AG04449 (cell line): ENCODE results near the gene RIOK3.

Source experiments
- CTCF ChIA-PET: fragments of 350-600 bp; formaldehyde crosslinking; extraction: SDS; loops from one replicate; lab custom pipeline; 2021; ENCODE audit warnings: antibody characterized with exemption; lab: Yijun Ruan, JAX
- POLR2A ChIA-PET: fragments of 400-600, 350-600 bp; formaldehyde crosslinking; extraction: SDS; loops from one replicate; lab custom pipeline; 2020; ENCODE audit warnings: antibody characterized with exemption, inconsistent platforms; lab: Yijun Ruan, JAX
- DNase-seq: peaks from one replicate; pipeline ENCODE4 v3.0.0-alpha.2; 2010; ENCODE audit warnings: low read depth, low spot score
- H3K4me3 ChIP-seq: 2 replicates; pipeline ENCODE4 v1.5.1; 2011; ENCODE audit warnings: low read depth, mild to moderate bottlenecking, control low read depth, low read length
- CTCF ChIP-seq: IDR thresholded peaks from one replicate; pipeline ENCODE4 v1.5.1; 2011; ENCODE audit warnings: mild to moderate bottlenecking, moderate library complexity, low read length, control low read depth, inconsistent platforms; ENCODE audit not compliant: insufficient read depth; ENCODE audit errors: missing control alignments

Gene RIOK3

GRCh38 chr18:23526501-23527063 is 73.5 kb downstream of the RIOK3 start:
- ChIA-PET CTCF (interaction anchor here (1.3 to 2.4 kb wide), 2 partner anchors 11 to 175 kb away, joined by 4 to 17 read pairs; no protein-coding TSS in a partner anchor), POLR2A (no interaction called here)
- no peak for DNase-seq
- H3K4me3 ChIP-seq: no peak overlapping the region
- TF ChIP-seq CTCF: no peak

GRCh38 chr18:23528580-23529472 is 75.7 kb downstream of the RIOK3 start:
- POLR2A ChIA-PET: no interaction called here
- CTCF ChIA-PET: interaction anchor here (1.0 to 3.9 kb wide), 3 partner anchors 8 to 18 kb away, joined by 3 to 17 read pairs (median 3); no protein-coding TSS in a partner anchor
- TF ChIP-seq CTCF: no peak
- DNase-seq: no peak
- H3K4me3 ChIP-seq: no peak overlapping the region

- CTCF ChIA-PET: interaction anchor here (1.4 to 3.9 kb wide), 2 partner anchors 9 to 14 kb away, joined by 3 to 17 read pairs; no protein-coding TSS in a partner anchor
- no peak overlapping the region for H3K4me3 ChIP-seq
- no peak for TF ChIP-seq CTCF
- POLR2A ChIA-PET: no interaction called here
- no peak for DNase-seq
Observed at GRCh38 chr18:23529604-23530003, 76.5 kb downstream of the RIOK3 start.

GRCh38 chr18:23530195-23530594 is 77.1 kb downstream of the RIOK3 start:
- CTCF ChIA-PET: interaction anchor here (1.4 to 3.9 kb wide), 2 partner anchors 9 to 14 kb away, joined by 3 to 17 read pairs; no protein-coding TSS in a partner anchor
- POLR2A ChIA-PET: no interaction called here
- H3K4me3 ChIP-seq: no peak overlapping the region
- TF ChIP-seq CTCF: no peak
- no peak for DNase-seq

- H3K4me3 ChIP-seq: no peak overlapping the region
- ChIA-PET POLR2A (no interaction called here), CTCF (interaction anchor here (1.2 to 2.8 kb wide), 3 partner anchors 16 to 171 kb away, joined by 3 to 14 read pairs (median 9); no protein-coding TSS in a partner anchor)
- DNase-seq: no peak
- no peak for TF ChIP-seq CTCF
Observed at GRCh38 chr18:23531912-23532311, 78.8 kb downstream of the RIOK3 start.
